ENCODE measurements around the gene KCNK3. TPM values are rescaled to one million over a fixed set of nuclear protein-coding genes. Genes with fewer than 3 reads are reported as not detected.

The KCNK3 gene
- total RNA-seq (2021; ENCODE audit: unreplicated experiment) (32.8 TPM), Bru-seq, nascent RNA (percentile 66 among the genes with signal in this experiment), BruChase-seq, experiment 1, labeled RNA remaining after a 2-hour chase (percentile 58 among the genes with signal in this experiment), BruChase-seq, experiment 2, labeled RNA remaining after a 6-hour chase (percentile 73 among the genes with signal in this experiment)
- 44.4 TPM for polyA plus RNA-seq (2012; ENCODE audit: insufficient read length)
- long read RNA-seq, full-length matches to known transcripts, result 79 of 138 reads
- long read RNA-seq, partial matches to known transcripts, result 0 of 138 reads
- long read RNA-seq, other reads (novel, unspliced or antisense), result 59 of 138 reads

- H3K27ac ChIP-seq (ENCODE audit: low read length), result no peak within 1 kb of the TSS; the same call in 1 of the 2 replicates
- ChIA-PET CTCF (no interaction called here), POLR2A (no interaction called here)
- peak within 1 kb of the TSS; percentile 22 to 41 for H3K4me3 ChIP-seq (ENCODE audit: low read depth in 2 of 2, low read length in 2 of 2)
- H3K27me3 ChIP-seq (ENCODE audit: control insufficient read depth, insufficient read depth, low read length), result peaks cover 10% of the 10 kb centered on the region
- no peaks in the 10 kb centered on the region for H3K36me3 ChIP-seq (ENCODE audit: control insufficient read depth, insufficient read depth, low read length)
- H3K4me1 ChIP-seq (ENCODE audit: control insufficient read depth, insufficient read depth, low read length), result no peaks in the 10 kb centered on the region; the same call in 1 of the 2 replicates
- in situ Hi-C loops (cut with HindIII; ENCODE audit: low pct_unique_long_range_greater_than_20kb, low sequenced_read_pairs), result no loop called here
- intact Hi-C loops (cut with micrococcal nuclease; ENCODE audit: unreplicated experiment), result no loop called here
- TF ChIP-seq POLR2AphosphoS5 (IDR thresholded peaks at IDR 0.05; ENCODE audit: low read depth, low read length), result no peak
- TF ChIP-seq, protein P1, sequence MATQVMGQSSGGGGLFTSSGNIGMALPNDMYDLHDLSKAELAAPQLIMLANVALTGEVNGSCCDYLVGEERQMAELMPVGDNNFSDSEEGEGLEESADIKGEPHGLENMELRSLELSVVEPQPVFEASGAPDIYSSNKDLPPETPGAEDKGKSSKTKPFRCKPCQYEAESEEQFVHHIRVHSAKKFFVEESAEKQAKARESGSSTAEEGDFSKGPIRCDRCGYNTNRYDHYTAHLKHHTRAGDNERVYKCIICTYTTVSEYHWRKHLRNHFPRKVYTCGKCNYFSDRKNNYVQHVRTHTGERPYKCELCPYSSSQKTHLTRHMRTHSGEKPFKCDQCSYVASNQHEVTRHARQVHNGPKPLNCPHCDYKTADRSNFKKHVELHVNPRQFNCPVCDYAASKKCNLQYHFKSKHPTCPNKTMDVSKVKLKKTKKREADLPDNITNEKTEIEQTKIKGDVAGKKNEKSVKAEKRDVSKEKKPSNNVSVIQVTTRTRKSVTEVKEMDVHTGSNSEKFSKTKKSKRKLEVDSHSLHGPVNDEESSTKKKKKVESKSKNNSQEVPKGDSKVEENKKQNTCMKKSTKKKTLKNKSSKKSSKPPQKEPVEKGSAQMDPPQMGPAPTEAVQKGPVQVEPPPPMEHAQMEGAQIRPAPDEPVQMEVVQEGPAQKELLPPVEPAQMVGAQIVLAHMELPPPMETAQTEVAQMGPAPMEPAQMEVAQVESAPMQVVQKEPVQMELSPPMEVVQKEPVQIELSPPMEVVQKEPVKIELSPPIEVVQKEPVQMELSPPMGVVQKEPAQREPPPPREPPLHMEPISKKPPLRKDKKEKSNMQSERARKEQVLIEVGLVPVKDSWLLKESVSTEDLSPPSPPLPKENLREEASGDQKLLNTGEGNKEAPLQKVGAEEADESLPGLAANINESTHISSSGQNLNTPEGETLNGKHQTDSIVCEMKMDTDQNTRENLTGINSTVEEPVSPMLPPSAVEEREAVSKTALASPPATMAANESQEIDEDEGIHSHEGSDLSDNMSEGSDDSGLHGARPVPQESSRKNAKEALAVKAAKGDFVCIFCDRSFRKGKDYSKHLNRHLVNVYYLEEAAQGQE (IDR thresholded peaks at IDR 0.05; ENCODE audit: insufficient read depth in 1 of 2, low read depth in 2 of 2, low read length in 1 of 2), result peak in 1 of 2 experiments; percentile 74; a peak in 3 of 4 replicates
- TF ChIP-seq TCF7L2 (IDR thresholded peaks at IDR 0.05; ENCODE audit: low read depth, low read length), result no peak
- TF ChIP-seq SIN3A (IDR thresholded peaks at IDR 0.05; ENCODE audit: borderline replicate concordance, insufficient read depth, low read depth, low read length), result no peak
- H3K9me3 ChIP-seq (ENCODE audit: control insufficient read depth, insufficient read depth, low read depth, low read length), result no peaks in the 10 kb centered on the region
- BruUV-seq (replicated peaks), result no TSS peak
- DNase-seq (ENCODE audit: low read depth, low spot score) (no peak), ATAC-seq (peak; percentile 75)
Observed at GRCh38 chr2:26692279-26692896, at the start of gene KCNK3. TSS of gene KCNK3 (plus strand) at chr2:26692722. CDS start at chr2:26692876, 154 bp downstream.

GRCh38 chr2:26644188-26644835 is 48.2 kb upstream of the KCNK3 start:
- H3K27me3 ChIP-seq (ENCODE audit: control insufficient read depth, insufficient read depth, low read length), result peaks cover 2% of the 10 kb centered on the region
- in situ Hi-C loops (cut with HindIII; ENCODE audit: low pct_unique_long_range_greater_than_20kb, low sequenced_read_pairs) (no loop called here), intact Hi-C loops (cut with micrococcal nuclease; ENCODE audit: unreplicated experiment) (no loop called here)
- H3K9me3 ChIP-seq (ENCODE audit: control insufficient read depth, insufficient read depth, low read depth, low read length), result no peaks in the 10 kb centered on the region
- BruUV-seq (replicated peaks), result no TSS peak
- no peaks in the 10 kb centered on the region for H3K36me3 ChIP-seq (ENCODE audit: control insufficient read depth, insufficient read depth, low read length)
- POLR2A ChIA-PET, result interaction anchor here (0.7 kb wide), 1 partner anchor 13 kb away, joined by 4 read pairs; no protein-coding TSS in a partner anchor
- H3K4me3 ChIP-seq (ENCODE audit: low read depth in 2 of 2, low read length in 2 of 2), result no peak overlapping the region
- no peaks in the 10 kb centered on the region for H3K4me1 ChIP-seq (ENCODE audit: control insufficient read depth, insufficient read depth, low read length)
- TF ChIP-seq TCF7L2 (IDR thresholded peaks at IDR 0.05; ENCODE audit: low read depth, low read length) (no peak), SIN3A (IDR thresholded peaks at IDR 0.05; ENCODE audit: borderline replicate concordance, insufficient read depth, low read depth, low read length) (no peak), CTCF (IDR thresholded peaks at IDR 0.05) (no peak), POLR2AphosphoS5 (IDR thresholded peaks at IDR 0.05; ENCODE audit: low read depth, low read length) (no peak)
- TF ChIP-seq, protein P1 (IDR thresholded peaks at IDR 0.05; ENCODE audit: insufficient read depth in 1 of 2, low read depth in 2 of 2, low read length in 1 of 2), result no peak
- H3K27ac ChIP-seq (ENCODE audit: low read length), result no peak overlapping the region
- CTCF ChIA-PET, result no interaction called here
- DNase-seq (ENCODE audit: low read depth, low spot score) (no peak), ATAC-seq (no peak)
